Measurements from ENCODE around the gene RPS18. TPM values are rescaled to one million over a fixed set of nuclear protein-coding genes. Genes with fewer than 3 reads are reported as not detected.
A peak's percentile ranks its signal among the peaks of the same experiment; 100 is the strongest.
"Not testable (repeated sequence)": the region's sequence is repeated elsewhere in the genome, so short reads cannot be mapped to it uniquely, and the experiment has no call there.

Gene RPS18
- total RNA-seq, 1 experiment from 2014 or later, result 2,442 TPM

GRCh38 chr6:33254591-33254990 lies 17.3 kb upstream of the RPS18 start:
- intact Hi-C loops (cut with micrococcal nuclease; ENCODE audit: unreplicated experiment), result no loop called here
- Histone ChIP-seq H3K79me2 (ENCODE audit: low read depth) (no peaks in the 10 kb centered on the region), H3K4me2 (no peak overlapping the region), H3K9me3 (ENCODE audit: insufficient read depth, low read depth) (0 out of 2 replicates have a peak, but pooled peaks cover 5% of the 10 kb centered on the region), H3K36me3 (ENCODE audit: low read depth) (peaks cover 23% of the 10 kb centered on the region; the same call in 1 of the 2 replicates), H3F3A (ENCODE audit: insufficient read depth, low read depth) (peaks cover 40% of the 10 kb centered on the region), H3K4me3 (no peak overlapping the region), H3K4me1 (replicated peaks; ENCODE audit: insufficient read depth) (peaks cover 33% of the 10 kb centered on the region), H4K20me1 (ENCODE audit: insufficient read depth) (no peaks in the 10 kb centered on the region), H3K27me3 (ENCODE audit: insufficient read depth, low read depth) (no peaks in the 10 kb centered on the region), H3K27ac (no peak overlapping the region), H2AFZ (no peak overlapping the region), H3K9me2 (ENCODE audit: insufficient read depth) (no peaks in the 10 kb centered on the region)
- ChIA-PET CTCF (no interaction called here), POLR2A (ENCODE audit: unreplicated experiment) (no interaction called here)
- DNase-seq, result no peak
- no TSS peak for BruUV-seq (replicated peaks)
- TF ChIP-seq CTCF (conservative IDR thresholded peaks at IDR 0.05) (no peak), EZH2 (IDR thresholded peaks at IDR 0.05; ENCODE audit: low read depth) (no peak)

GRCh38 chr6:33259032-33259431 lies 12.8 kb upstream of the RPS18 start:
- H3K27ac ChIP-seq, result peak overlapping the region; percentile 37; the same call in 1 of the 2 replicates
- no peaks in the 10 kb centered on the region for H3K9me2 ChIP-seq (ENCODE audit: insufficient read depth)
- no peaks in the 10 kb centered on the region; the same call in 1 of the 2 replicates for H3K79me2 ChIP-seq (ENCODE audit: low read depth)
- peaks cover 11% of the 10 kb centered on the region; the same call in 1 of the 2 replicates for H3K36me3 ChIP-seq (ENCODE audit: low read depth)
- CTCF ChIA-PET, result no interaction called here
- POLR2A ChIA-PET (ENCODE audit: unreplicated experiment), result no interaction called here
- BruUV-seq (replicated peaks), result no TSS peak
- intact Hi-C loops (cut with micrococcal nuclease; ENCODE audit: unreplicated experiment), result no loop called here
- 0 out of 2 replicates have a peak overlapping the region, but pooled peaks have one; percentile 1 for H3K4me2 ChIP-seq
- peaks cover 37% of the 10 kb centered on the region for H3F3A ChIP-seq (ENCODE audit: insufficient read depth, low read depth)
- H4K20me1 ChIP-seq (ENCODE audit: insufficient read depth), result no peaks in the 10 kb centered on the region
- H2AFZ ChIP-seq, result no peak overlapping the region
- H3K4me3 ChIP-seq, result no peak overlapping the region
- peaks cover 32% of the 10 kb centered on the region for H3K4me1 ChIP-seq (replicated peaks; ENCODE audit: insufficient read depth)
- 0 out of 2 replicates have a peak, but pooled peaks cover 5% of the 10 kb centered on the region for H3K9me3 ChIP-seq (ENCODE audit: insufficient read depth, low read depth)
- TF ChIP-seq EZH2 (IDR thresholded peaks at IDR 0.05; ENCODE audit: low read depth) (no peak), CTCF (conservative IDR thresholded peaks at IDR 0.05) (no peak)
- H3K27me3 ChIP-seq (ENCODE audit: insufficient read depth, low read depth), result no peaks in the 10 kb centered on the region
- peak in 1 of 2 experiments; percentile 96 for DNase-seq

GRCh38 chr6:33262490-33262889 lies 9.4 kb upstream of the RPS18 start:
- H3K27ac ChIP-seq; H3K4me2 ChIP-seq; H2AFZ ChIP-seq; H3K9me3 ChIP-seq (ENCODE audit: insufficient read depth, low read depth); H4K20me1 ChIP-seq (ENCODE audit: insufficient read depth); H3K27me3 ChIP-seq (ENCODE audit: insufficient read depth, low read depth); H3K4me3 ChIP-seq; H3K79me2 ChIP-seq (ENCODE audit: low read depth); intact Hi-C loops (cut with micrococcal nuclease; ENCODE audit: unreplicated experiment); H3K36me3 ChIP-seq (ENCODE audit: low read depth); H3K9me2 ChIP-seq (ENCODE audit: insufficient read depth); DNase-seq; BruUV-seq (replicated peaks): not testable (repeated sequence)
- CTCF ChIA-PET, result interaction anchor here (0.6 kb wide), 1 partner anchor 39 kb away, joined by 5 read pairs; no protein-coding TSS in a partner anchor
- H3K4me1 ChIP-seq (replicated peaks; ENCODE audit: insufficient read depth), result peaks cover 32% of the 10 kb centered on the region
- POLR2A ChIA-PET (ENCODE audit: unreplicated experiment), result interaction anchor here (0.6 kb wide), 1 partner anchor 102 kb away, joined by 4 read pairs; no protein-coding TSS in a partner anchor
- H3F3A ChIP-seq (ENCODE audit: insufficient read depth, low read depth), result peaks cover 37% of the 10 kb centered on the region

- Histone ChIP-seq H3K9me3 (ENCODE audit: insufficient read depth, low read depth) (no peaks in the 10 kb centered on the region), H3K4me1 (replicated peaks; ENCODE audit: insufficient read depth) (peaks cover 27% of the 10 kb centered on the region), H3F3A (ENCODE audit: insufficient read depth, low read depth) (peaks cover 29% of the 10 kb centered on the region), H3K4me2 (no peak overlapping the region), H3K27ac (no peak overlapping the region), H3K79me2 (ENCODE audit: low read depth) (no peaks in the 10 kb centered on the region; the same call in 1 of the 2 replicates), H3K36me3 (ENCODE audit: low read depth) (no peaks in the 10 kb centered on the region; the same call in 1 of the 2 replicates), H3K9me2 (ENCODE audit: insufficient read depth) (no peaks in the 10 kb centered on the region), H3K4me3 (no peak overlapping the region), H3K27me3 (ENCODE audit: insufficient read depth, low read depth) (no peaks in the 10 kb centered on the region), H2AFZ (no peak overlapping the region), H4K20me1 (ENCODE audit: insufficient read depth) (no peaks in the 10 kb centered on the region)
- ChIA-PET CTCF (no interaction called here), POLR2A (ENCODE audit: unreplicated experiment) (no interaction called here)
- no peak for DNase-seq
- intact Hi-C loops (cut with micrococcal nuclease; ENCODE audit: unreplicated experiment), result no loop called here
- TF ChIP-seq CTCF (conservative IDR thresholded peaks at IDR 0.05), result no peak
- no peak for TF ChIP-seq EZH2 (IDR thresholded peaks at IDR 0.05; ENCODE audit: low read depth)
- no TSS peak for BruUV-seq (replicated peaks)
Measured at GRCh38 chr6:33264015-33264414, 7.9 kb upstream of the RPS18 start.
